HepG2 (cell line): ENCODE measurements around the gene TXNL4A. TPM values are rescaled to one million over a fixed set of nuclear protein-coding genes. Genes with fewer than 3 reads are reported as not detected.

Experiments
- ELF3 ChIP-seq: IDR thresholded peaks from 2 replicates; pipeline ENCODE4 v1.6.1; 2016; ENCODE audit warnings: missing genetic modification reagents, missing compliant biosample characterization
- GFI1 ChIP-seq: sonication (generic); formaldehyde crosslinking; IDR thresholded peaks from 2 replicates; pipeline ENCODE4 v1.5.0; 2020; ENCODE audit warnings: missing genetic modification reagents, mild to moderate bottlenecking, borderline replicate concordance
- GPN1 ChIP-seq: sonication (generic); formaldehyde crosslinking; IDR thresholded peaks from 2 replicates; pipeline ENCODE4 v1.5.1; 2020; ENCODE audit warnings: missing genetic modification reagents, borderline replicate concordance
- HNRNPL ChIP-seq: fragments of 200-400 bp; formaldehyde crosslinking; IDR thresholded peaks from 2 replicates; pipeline ENCODE4 v1.6.1; 2017; ENCODE audit warnings: mild to moderate bottlenecking, low read depth, low read length
- ISL2 ChIP-seq: sonication (generic); formaldehyde crosslinking; IDR thresholded peaks from 2 replicates; pipeline ENCODE4 v1.5.0; 2020; ENCODE audit warnings: missing genetic modification reagents
- POLR2AphosphoS5 ChIP-seq: IDR thresholded peaks from 2 replicates; pipeline ENCODE4 v1.6.1; 2012; ENCODE audit warnings: low read depth, low read length
- SYNCRIP ChIP-seq: fragments of 200-400 bp; formaldehyde crosslinking; IDR thresholded peaks from 2 replicates; pipeline ENCODE4 v1.6.1; 2018; ENCODE audit warnings: mild to moderate bottlenecking, low read depth, low read length; ENCODE audit not compliant: insufficient read depth
- ZBTB33 ChIP-seq: sonication (generic); formaldehyde crosslinking; IDR thresholded peaks from 2 replicates; pipeline ENCODE4 v1.4.0; 2020; ENCODE audit warnings: missing genetic modification reagents
- ZBTB42 ChIP-seq: sonication (generic); formaldehyde crosslinking; IDR thresholded peaks from 2 replicates; pipeline ENCODE4 v1.5.0; 2020; ENCODE audit warnings: mild to moderate bottlenecking, missing genetic modification reagents
- ZFAT ChIP-seq: sonication (generic); formaldehyde crosslinking; conservative IDR thresholded peaks from 2 replicates; pipeline ENCODE4 v1.8.1; 2023; ENCODE audit warnings: missing genetic modification reagents, inconsistent platforms
- ZFP36L1 ChIP-seq: sonication (generic); formaldehyde crosslinking; IDR thresholded peaks from 2 replicates; pipeline ENCODE4 v1.8.0; 2022; ENCODE audit warnings: mild to moderate bottlenecking, missing genetic modification reagents, moderate library complexity
- ZNF292 ChIP-seq: sonication (generic); formaldehyde crosslinking; IDR thresholded peaks from 2 replicates; pipeline ENCODE4 v1.8.1; 2022; ENCODE audit warnings: mild to moderate bottlenecking, low read depth, missing genetic modification reagents, borderline replicate concordance
- ZNF614 ChIP-seq: IDR thresholded peaks from 2 replicates; pipeline ENCODE4 v1.6.1; 2018; ENCODE audit warnings: missing biosample characterization, missing genetic modification reagents, inconsistent platforms, borderline replicate concordance
- polyA plus RNA-seq, 8 experiments: library from polyadenylated mRNA; depleted of rRNA in 3 of 8; stranded (reverse) in 7 of 8; unstranded in 1 of 8; fragments of >200 nt; fragmentation: Illumina TruSeq in 4 of 8; extraction: Trizol in 4 of 8; gene quantifications; 2 replicates each; pipeline versions ENCODE4 v1.2.1 to v1.2.3, GENCODE V29; 2011 to 2016; ENCODE audit warnings: low read depth in 4 of 8, missing spikeins in 1 of 8, mixed read lengths in 1 of 8; ENCODE audit not compliant: insufficient read depth in 1 of 8
- total RNA-seq, 5 experiments: library from RNA; depleted of rRNA; stranded (reverse); fragments of >200 nt; fragmentation: Illumina TruSeq; extraction: Trizol; gene quantifications; 2 replicates each; pipeline ENCODE4 v1.2.3, GENCODE V29; 2016; ENCODE audit warnings: low read depth in 1 of 5
- TF ChIP-seq, protein P1 (sequence below): IDR thresholded peaks from 2 replicates; pipeline ENCODE4 v1.6.1; 2012; ENCODE audit warnings: low read length, improper control_type of control experiment
- TF ChIP-seq, protein P2 (sequence below), 2 experiments: sonication (generic) in 1 of 2; formaldehyde crosslinking in 1 of 2; IDR thresholded peaks; 2 replicates each; pipeline versions ENCODE4 v1.5.1 to v1.6.1; 2011 to 2020; ENCODE audit warnings: borderline replicate concordance in 1 of 2, low read depth in 1 of 2, low read length in 1 of 2, mild to moderate bottlenecking in 1 of 2, missing genetic modification reagents in 1 of 2, moderate library complexity in 1 of 2
- TF ChIP-seq, protein P3 (sequence below): sonication (generic); formaldehyde crosslinking; IDR thresholded peaks from 2 replicates; pipeline ENCODE4 v1.5.1; 2020; ENCODE audit warnings: mild to moderate bottlenecking, missing genetic modification reagents, moderate library complexity

The TXNL4A gene
- total and polyA plus RNA-seq, 2 of the 13 experiments (the other 11 are each of a cell fraction or from before 2014, with no cell fraction given): 172 to 202 TPM

GRCh38 chr18:80033181-80034067 lies 45.1 kb upstream of the TXNL4A start (continued):
- TF ChIP-seq, protein P1, sequence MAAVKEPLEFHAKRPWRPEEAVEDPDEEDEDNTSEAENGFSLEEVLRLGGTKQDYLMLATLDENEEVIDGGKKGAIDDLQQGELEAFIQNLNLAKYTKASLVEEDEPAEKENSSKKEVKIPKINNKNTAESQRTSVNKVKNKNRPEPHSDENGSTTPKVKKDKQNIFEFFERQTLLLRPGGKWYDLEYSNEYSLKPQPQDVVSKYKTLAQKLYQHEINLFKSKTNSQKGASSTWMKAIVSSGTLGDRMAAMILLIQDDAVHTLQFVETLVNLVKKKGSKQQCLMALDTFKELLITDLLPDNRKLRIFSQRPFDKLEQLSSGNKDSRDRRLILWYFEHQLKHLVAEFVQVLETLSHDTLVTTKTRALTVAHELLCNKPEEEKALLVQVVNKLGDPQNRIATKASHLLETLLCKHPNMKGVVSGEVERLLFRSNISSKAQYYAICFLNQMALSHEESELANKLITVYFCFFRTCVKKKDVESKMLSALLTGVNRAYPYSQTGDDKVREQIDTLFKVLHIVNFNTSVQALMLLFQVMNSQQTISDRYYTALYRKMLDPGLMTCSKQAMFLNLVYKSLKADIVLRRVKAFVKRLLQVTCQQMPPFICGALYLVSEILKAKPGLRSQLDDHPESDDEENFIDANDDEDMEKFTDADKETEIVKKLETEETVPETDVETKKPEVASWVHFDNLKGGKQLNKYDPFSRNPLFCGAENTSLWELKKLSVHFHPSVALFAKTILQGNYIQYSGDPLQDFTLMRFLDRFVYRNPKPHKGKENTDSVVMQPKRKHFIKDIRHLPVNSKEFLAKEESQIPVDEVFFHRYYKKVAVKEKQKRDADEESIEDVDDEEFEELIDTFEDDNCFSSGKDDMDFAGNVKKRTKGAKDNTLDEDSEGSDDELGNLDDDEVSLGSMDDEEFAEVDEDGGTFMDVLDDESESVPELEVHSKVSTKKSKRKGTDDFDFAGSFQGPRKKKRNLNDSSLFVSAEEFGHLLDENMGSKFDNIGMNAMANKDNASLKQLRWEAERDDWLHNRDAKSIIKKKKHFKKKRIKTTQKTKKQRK: no peak
- TF ChIP-seq GFI1 (CRISPR knock-in tag): no peak
- no peak for TF ChIP-seq GPN1 (CRISPR knock-in tag)
- TF ChIP-seq ZBTB33 (CRISPR knock-in tag): no peak
- TF ChIP-seq POLR2AphosphoS5: no peak; the same call in 1 of the 2 replicates
- TF ChIP-seq ZFAT (CRISPR knock-in tag): no peak
- no peak; the same call in 1 of the 2 replicates for TF ChIP-seq ZNF614 (CRISPR knock-in tag)
- no peak for TF ChIP-seq ZFP36L1 (CRISPR knock-in tag)
- no peak for TF ChIP-seq ELF3 (CRISPR knock-in tag)
- TF ChIP-seq ZBTB42: no peak
- TF ChIP-seq SYNCRIP: no peak
- no peak for TF ChIP-seq ISL2 (CRISPR knock-in tag)
- 0 out of 2 replicates have a peak, but pooled peaks have one; percentile 53 for TF ChIP-seq HNRNPL
- TF ChIP-seq, protein P2, sequence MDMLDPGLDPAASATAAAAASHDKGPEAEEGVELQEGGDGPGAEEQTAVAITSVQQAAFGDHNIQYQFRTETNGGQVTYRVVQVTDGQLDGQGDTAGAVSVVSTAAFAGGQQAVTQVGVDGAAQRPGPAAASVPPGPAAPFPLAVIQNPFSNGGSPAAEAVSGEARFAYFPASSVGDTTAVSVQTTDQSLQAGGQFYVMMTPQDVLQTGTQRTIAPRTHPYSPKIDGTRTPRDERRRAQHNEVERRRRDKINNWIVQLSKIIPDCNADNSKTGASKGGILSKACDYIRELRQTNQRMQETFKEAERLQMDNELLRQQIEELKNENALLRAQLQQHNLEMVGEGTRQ (IDR thresholded peaks at IDR 0.05; ENCODE audit: low read depth, low read length): no peak
- TF ChIP-seq, protein P2 (CRISPR knock-in tag; IDR thresholded peaks at IDR 0.05; ENCODE audit: borderline replicate concordance): no peak; the same call in 1 of the 2 replicates
- TF ChIP-seq ZNF292 (CRISPR knock-in tag): no peak
- TF ChIP-seq, protein P3, sequence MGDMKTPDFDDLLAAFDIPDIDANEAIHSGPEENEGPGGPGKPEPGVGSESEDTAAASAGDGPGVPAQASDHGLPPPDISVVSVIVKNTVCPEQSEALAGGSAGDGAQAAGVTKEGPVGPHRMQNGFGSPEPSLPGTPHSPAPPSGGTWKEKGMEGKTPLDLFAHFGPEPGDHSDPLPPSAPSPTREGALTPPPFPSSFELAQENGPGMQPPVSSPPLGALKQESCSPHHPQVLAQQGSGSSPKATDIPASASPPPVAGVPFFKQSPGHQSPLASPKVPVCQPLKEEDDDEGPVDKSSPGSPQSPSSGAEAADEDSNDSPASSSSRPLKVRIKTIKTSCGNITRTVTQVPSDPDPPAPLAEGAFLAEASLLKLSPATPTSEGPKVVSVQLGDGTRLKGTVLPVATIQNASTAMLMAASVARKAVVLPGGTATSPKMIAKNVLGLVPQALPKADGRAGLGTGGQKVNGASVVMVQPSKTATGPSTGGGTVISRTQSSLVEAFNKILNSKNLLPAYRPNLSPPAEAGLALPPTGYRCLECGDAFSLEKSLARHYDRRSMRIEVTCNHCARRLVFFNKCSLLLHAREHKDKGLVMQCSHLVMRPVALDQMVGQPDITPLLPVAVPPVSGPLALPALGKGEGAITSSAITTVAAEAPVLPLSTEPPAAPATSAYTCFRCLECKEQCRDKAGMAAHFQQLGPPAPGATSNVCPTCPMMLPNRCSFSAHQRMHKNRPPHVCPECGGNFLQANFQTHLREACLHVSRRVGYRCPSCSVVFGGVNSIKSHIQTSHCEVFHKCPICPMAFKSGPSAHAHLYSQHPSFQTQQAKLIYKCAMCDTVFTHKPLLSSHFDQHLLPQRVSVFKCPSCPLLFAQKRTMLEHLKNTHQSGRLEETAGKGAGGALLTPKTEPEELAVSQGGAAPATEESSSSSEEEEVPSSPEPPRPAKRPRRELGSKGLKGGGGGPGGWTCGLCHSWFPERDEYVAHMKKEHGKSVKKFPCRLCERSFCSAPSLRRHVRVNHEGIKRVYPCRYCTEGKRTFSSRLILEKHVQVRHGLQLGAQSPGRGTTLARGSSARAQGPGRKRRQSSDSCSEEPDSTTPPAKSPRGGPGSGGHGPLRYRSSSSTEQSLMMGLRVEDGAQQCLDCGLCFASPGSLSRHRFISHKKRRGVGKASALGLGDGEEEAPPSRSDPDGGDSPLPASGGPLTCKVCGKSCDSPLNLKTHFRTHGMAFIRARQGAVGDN (CRISPR knock-in tag): peak; percentile 64
